Sciatic nerve (tissue), 2 donors: Measurements from ENCODE around the gene SRRM5. TPM values are rescaled to one million over a fixed set of nuclear protein-coding genes. Genes with fewer than 3 reads are reported as not detected.
A peak's percentile ranks its signal among the peaks of the same experiment; 100 is the strongest.

Experiments used
- ATAC-seq: fragments of 200-7000 bp; cut with Tn5 transposase; one replicate; pipeline ENCODE4 v1.9.1; 2020; ENCODE audit warnings: mild to moderate bottlenecking, moderate library complexity
- DNase-seq: peaks from one replicate; pipeline ENCODE4 v3.0.0-alpha.2; 2020; ENCODE audit warnings: low spot score
- intact Hi-C: fragments of 100-400 bp; cut with DNase I; formaldehyde crosslinking; loops from one replicate; pipeline ENCODE4 v1.14.2; 2022
- total RNA-seq: library from RNA; stranded (reverse); fragmentation: NEBNext Ultra II Directional; extraction: Animal tissue kit (Norgen Biotek cat#: 25700); gene quantifications from one replicate; pipeline ENCODE4 v1.2.1, GENCODE V29; 2021
- donor health status: DM: no; HTN: no; CAD: no.
- donor health status: DM: no; HTN: no; CAD: no.

The SRRM5 gene
- total RNA-seq, 1 donor from 2014 or later = 0.58 TPM

DNA sequence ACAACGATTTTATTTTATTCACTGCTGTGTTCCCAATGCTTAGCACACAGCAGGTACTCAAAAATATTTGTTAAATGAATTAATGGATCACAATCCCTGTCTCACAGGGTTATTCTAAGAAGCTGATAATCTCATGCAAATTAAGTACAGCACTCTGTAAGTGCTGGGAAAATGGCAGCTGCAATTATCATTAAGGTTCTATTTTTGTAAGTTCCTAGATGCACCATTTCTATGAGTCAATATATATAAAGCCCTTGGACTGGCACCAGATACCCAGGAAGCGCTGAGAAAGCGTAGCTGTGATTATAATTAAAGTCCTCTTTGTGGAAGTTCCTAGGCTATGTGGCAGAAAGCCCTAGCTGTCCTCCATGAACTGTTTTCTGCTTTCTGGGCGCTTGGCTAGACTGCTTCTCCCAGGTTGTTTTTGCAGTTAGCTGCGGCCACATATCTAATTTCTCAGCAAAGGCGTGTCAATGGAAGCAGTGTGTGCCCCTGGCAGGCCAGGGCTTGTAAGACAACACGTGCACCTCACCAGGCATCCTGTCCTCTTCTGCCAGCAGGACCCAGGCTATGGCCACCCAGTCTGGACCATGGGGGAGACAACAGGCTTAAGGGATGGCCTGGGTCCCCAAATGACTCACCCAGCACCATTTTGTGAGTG is 5.2 kb upstream of the SRRM5 start:
- DNase-seq (no peak), ATAC-seq (no peak)
- intact Hi-C loops = no loop called here

DNA sequence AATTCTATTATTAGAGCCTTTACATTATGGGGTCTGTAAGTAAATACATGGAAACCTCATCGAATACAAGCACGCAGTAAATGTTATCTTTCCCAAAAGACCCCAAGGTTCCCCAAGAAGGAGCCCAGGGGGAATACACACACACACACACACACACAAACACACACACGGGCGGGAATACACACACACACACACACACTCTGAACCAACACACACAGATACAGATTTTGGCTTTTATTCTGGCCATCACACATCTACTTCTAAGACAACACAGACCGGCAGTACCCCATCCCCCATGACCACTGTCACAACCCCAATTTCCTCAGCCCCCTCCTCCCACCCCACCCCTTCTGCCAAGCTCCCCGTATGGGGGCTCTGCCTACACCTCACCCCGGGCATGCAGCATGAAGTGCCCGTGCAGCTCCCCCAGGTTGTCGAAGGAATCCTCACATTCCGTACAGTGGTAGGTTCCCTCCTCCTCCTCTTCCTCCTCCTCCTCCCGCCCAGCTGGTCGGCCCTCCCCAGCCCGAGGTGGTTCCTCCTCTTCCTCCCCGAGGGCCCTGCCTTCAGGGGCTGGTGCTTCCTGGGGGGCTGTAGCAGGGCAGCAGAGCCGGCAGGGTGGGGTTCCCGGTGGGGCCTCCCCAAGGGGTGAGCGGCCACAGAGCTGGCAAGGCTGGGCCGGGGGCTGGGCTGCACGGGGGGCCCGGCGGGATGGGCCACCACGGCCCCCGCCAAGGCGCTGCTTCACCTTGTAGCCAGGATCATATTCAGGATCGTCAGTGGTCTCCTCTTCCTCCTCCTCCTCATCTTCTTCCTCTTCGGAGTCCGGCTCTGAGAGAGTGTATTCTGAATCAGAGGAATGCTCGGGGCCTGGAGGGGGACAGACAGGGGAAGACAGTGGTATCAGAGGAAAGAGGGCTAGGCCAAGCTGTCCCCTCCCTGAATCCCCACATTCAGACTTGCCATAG is 4.4 kb upstream of the SRRM5 start:
- DNase-seq (no peak), ATAC-seq (no peak)
- intact Hi-C loops = no loop called here

DNA sequence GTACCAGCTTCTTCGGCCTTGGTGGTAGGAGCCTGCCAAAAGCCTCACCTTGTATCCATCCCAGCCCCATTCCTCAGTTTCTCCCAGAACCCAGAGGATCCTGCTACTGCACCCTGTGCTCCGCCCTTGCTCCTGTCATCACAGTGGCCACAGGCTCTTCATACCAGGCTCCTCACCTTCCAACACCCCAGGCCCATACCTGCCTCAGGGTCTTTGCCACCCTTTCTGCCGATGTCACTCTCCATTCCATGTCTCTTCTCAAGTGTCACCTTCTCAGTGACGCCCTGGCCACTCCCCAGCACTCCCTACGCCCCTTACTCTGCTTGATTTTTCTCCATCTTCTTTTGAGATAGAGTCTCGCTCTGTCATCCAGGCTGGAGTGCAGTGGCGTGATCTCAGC is 2.0 kb upstream of the SRRM5 start:
- no peak for ATAC-seq
- intact Hi-C loops = no loop called here
- DNase-seq = no peak

DNA sequence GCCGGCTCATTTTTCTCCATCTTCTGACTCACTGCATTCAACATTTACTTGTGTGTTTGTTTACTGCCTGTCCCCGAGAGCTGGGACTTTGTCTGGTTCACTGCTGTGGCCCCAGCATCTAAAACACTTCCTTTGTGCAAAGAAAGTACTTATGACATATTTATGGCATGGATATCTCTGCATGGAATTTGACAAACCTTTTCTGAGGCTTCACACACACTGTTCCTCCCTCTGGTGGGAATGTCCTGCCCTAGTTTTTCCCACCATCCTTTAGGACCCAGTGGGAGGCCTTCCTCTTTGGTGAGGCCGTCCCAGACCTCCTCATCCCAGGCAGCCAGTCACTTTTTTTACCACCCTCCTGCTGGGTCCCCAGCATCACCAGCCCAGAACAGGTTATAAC is 1.4 kb upstream of the SRRM5 start:
- no peak for DNase-seq
- intact Hi-C loops = no loop called here
- ATAC-seq = no peak

DNA sequence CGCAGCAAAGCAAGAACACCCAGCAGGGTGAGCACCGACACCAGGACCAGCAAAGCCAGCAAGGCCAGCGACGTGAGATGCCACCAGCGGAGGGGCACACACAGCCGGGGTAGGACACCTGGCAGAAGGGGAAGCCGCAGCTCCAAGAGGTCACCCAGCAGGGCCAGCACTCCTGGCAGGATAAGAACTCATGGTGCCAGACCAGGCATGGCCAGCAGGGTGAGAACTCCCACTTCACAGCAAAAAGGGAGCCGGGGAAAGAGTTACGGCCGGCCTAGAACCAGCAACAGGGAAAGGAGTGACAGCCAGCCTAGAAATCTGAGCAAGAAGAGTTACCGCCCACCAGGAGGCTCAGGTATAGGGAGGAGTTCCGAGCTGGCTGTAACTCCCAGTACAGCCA is 486 bp downstream of the SRRM5 start:
- no peak for ATAC-seq
- intact Hi-C loops = no loop called here

DNA sequence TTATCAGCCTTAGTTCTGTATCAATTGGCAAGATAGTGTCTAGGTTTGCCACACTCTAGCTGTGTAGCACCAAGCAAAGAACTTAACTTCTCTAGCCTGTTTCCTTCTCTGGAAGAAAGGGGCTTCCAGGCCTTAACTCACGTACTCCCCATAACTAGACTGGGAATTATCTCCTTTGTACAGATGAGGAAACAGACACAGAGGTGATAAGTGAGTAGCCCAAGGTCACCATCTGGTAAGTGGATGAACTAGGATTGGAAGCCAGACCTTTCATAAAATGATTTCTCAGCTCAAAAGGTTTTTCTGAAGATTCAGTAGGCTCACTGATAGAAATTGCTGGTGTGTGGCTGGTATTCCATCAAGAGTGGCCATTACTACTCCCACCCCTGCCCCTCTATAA is 4.4 kb downstream of the SRRM5 start:
- no peak for ATAC-seq
- intact Hi-C loops = no loop called here
- DNase-seq = no peak

More for the DNA sequence above, 486 bp downstream of the SRRM5 start:
- no peak for DNase-seq

DNA sequence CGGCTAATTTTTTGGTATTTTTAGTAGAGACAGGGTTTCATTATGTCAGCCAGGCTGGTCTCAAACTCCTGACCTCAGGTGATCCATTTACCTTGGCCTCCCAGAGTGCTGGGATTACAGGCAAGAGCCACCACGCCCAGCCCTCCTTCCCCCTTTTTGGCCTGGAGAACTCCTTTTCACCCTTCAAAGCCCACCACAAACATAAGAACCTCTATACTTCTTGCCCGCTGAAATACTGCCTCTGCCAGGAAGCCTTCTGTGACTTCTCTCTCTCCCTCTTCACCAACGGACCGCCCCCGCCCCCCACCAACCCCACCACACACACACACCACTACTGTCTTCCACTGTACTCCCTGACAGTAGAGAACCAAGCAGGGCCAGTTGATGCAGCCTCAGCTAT is 5.1 kb downstream of the SRRM5 start:
- DNase-seq (no peak), ATAC-seq (no peak)
- intact Hi-C loops = no loop called here

DNA sequence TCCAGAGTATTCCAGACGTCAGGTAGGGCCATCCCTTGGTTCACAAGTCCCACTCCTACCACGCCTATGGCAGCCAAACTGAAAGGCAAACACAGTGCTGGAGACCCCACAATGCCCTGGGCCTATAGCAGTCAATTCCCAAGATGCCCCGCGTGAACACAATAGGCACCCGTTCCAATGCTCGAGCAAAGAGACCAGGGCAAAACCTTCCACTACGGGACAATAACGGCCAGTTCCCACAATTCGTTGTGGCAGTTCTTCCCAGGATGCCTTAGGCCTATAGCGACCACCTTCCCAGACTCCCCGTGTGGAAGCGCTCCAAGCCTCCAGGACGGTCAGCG is 7.0 kb downstream of the SRRM5 start:
- intact Hi-C loops = no loop called here

DNA sequence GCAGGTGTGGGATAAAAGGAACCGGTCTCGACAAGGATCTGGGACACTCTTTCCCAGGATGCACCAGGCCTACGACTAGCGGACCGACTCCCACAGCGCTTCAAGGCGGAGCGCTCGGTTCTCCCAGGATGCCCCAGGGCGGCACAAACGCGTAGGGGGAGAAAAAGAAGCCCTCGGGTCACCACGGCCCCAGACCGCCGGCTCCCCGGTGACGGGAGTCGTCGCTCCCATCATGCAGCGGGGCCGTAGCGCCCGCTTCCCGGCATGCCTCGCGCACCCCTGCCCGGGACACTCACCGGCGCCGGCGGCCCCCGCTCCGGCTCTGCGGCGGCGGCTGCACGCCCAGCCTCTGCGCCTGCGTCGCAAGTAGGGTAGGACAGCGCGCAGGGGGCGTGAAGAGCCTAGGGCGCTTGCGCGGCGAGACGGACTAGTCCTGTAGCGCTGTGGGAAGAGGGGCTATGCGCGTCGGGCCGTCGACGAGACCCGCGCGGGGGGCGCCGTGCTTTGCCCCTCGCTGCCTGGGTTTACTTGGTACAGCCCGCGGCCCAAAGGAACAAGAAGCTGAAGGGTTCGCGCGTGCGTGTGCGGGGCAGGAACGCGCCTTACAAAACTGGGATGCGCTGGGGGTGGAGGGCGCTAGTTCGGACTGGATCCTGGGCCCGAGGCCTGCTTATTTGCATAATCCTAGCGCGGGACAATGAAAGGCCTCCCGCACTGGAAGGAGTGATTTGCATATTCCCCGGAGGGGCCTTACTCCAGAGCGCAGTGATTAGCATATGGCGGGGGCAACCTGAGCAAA is 7.6 kb downstream of the SRRM5 start, which contains the start of gene ZNF428:
TSS of gene ZNF428 (minus strand) at position 368 of the 799 bp plus-strand sequence. CDS start 5,325 bp downstream, outside the sequence.
- peak; percentile 96 for ATAC-seq
- intact Hi-C loops = no loop called here
- peak; percentile 90 for DNase-seq

More for the DNA sequence above, 7.0 kb downstream of the SRRM5 start:
- ATAC-seq (no peak), DNase-seq (no peak)

DNA sequence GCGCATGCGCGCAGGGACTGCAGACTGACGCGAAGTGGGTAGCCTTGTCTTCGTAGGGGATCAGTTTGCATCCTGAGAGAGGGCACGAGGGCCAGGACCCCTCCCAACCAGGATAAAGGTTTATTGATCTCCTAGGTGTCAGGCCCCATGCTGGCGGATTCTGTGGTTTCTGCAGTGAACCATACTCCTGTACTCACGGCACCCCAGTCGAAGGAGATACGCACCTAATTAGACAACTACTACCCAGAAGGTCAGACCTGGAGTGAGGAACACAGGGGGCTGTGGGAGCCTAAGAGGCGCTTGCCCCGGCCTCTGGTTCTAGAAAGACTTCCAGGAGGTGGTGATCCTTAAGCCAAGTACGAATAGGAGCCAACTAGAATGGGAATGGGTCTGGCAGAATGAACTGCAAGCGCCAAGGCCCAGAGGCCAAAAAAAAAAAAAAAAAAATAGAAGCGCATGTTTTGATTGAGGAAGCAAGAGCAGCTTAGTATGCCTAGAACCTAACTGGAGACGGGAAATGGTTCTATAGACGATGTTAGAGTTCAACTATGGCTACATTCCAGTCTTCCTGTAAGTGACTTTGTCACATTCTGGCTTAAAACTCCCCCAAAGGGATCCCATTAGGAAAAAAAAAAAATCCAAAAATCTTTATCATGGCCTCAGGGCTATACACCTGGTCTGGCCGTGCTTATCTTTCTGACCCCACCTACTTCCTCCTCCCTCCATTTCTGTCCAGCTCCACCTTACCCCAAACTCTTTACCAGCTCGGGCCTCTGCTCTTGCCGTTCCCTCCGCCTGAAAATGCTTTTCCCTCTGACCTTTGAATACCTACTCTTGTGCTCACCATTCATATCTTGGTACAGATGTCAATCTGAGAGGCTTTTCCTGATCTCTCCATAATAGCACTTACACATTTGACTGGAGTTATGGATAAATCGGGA is 8.4 kb downstream of the SRRM5 start:
- DNase-seq = no peak
- intact Hi-C loops = no loop called here
- ATAC-seq = no peak

DNA sequence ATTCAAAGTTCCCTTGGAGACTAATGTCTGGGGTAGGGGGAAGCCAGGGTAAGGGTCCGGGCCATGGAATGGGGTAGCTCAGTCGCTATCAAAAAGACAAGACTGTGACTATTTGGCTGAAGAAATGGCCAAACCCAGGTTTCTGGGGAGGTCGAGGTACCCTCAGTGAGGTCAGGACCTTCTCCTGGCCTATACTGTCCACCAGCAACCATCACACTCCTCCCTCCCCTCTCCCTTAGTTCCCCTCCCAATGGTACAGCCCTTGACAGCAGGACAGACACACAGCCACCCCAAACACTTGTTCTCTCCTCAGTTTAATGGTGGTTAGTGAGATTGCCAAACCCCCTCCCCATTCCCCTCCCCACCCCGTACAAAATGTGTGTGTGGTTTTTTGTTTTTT is 10.2 kb downstream of the SRRM5 start:
- DNase-seq = no peak
- ATAC-seq = no peak
- intact Hi-C loops = no loop called here

DNA sequence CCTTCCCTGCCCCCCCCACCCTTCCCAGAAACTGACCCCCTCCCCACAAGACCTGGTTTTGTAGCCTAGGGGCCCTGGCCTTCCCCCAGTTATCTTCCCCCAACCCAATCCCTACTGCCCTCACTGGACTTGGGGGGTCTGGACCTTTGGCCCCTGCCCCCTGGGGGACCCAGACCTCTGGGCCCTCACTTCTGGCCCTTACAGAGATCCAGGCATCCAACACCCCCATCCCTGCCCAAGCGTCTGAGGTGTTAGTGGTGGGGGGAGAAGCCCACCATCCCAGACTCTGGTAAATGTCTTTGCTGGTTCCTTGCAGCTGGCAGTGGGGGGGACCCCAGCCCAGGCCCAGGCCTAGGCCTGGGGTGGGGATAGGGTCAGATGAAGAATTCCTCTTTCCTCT is 11.1 kb downstream of the SRRM5 start:
- intact Hi-C loops = no loop called here
- DNase-seq (no peak), ATAC-seq (no peak)

DNA sequence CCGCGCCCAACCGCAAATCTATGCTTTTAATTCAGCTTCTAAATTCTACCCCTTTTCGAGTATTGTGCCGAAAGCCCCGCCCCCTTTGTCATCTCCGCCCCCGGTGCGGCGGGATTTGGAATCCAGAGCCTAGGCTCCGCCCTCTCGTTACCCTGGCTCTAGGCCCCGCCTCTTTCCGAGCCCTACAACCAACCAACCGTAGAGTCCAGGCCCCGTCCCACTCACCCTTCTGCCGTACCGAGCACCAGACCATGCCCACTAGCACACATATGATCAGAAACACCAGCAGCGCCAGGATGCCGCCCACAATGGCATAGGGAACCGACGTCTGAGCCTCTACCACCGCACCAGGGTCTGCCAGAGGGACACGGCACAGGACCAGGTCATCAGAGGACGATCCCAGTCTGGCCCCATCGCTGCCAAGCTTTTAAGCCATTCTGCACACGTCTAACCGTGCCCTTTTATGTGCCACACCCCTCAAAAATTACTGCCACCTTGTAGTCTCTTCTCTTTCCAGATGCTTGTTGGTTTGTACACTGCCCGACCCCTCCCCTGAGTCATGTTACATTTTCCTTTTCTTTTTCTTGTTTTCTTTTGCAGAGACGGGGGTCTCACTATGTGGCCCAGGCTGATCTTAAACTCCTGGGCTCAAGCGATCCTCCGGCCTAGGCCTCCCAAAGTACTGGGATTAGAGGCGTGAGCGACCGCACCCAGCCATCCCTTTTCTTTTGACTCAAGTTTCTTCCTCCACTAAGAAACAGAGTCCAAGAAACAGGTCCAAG is 12.2 kb downstream of the SRRM5 start:
- intact Hi-C loops = no loop called here
- DNase-seq = no peak

DNA sequence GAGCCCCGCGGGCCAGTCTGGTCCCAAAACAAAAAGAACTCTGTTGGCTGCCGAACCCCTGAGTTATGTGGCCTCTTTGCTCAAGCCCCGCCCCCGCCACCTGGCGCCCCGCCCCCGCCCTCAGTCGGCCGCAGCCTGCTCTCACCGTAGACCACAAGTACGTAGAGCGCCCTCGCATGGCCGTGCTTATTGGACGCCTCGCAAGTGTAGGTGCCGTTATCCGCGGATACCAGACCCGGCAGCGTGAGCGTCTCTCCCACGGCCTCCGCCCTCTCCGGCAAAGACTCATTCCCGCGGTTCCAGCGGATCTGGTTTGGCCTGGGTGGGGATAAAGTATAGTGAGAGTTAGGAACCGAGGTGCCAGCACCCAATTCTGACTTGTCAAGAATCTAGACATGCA is 13.0 kb downstream of the SRRM5 start:
- DNase-seq = no peak
- no peak for ATAC-seq
- intact Hi-C loops = no loop called here

More for the DNA sequence above, 12.2 kb downstream of the SRRM5 start:
- no peak for ATAC-seq

DNA sequence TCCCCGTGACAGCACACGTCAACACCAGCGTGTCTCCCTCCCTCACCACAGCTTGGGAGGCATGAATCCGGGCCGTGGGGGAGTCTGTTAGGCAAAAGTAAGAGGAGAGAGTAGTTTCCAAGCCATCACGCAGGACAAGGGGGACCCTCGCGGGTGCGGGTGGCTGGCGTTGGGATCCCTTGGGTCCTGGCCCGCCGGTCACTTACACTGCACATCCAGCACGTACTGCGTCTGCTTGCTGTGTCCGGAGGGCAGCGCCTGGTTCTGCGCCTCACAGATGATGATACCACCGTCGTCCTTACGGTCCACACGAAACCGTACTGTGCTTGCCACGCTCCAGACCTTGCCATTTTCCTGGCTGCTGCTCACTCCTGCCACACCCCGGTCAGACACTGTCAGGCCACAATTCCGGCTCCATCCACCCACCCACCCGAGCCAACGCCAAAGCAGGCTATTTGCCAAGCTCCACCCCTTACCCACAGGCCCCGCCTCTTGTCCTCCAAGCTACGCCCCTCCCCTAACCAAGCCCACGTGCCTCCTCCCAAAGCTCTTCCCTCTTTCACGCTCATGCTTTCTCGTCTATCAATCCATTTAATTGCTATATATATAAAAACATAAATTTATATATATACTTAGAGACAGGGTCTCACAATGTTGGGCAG is 14.2 kb downstream of the SRRM5 start:
- intact Hi-C loops = no loop called here
- peak; percentile 59 for ATAC-seq
- peak; percentile 74 for DNase-seq

DNA sequence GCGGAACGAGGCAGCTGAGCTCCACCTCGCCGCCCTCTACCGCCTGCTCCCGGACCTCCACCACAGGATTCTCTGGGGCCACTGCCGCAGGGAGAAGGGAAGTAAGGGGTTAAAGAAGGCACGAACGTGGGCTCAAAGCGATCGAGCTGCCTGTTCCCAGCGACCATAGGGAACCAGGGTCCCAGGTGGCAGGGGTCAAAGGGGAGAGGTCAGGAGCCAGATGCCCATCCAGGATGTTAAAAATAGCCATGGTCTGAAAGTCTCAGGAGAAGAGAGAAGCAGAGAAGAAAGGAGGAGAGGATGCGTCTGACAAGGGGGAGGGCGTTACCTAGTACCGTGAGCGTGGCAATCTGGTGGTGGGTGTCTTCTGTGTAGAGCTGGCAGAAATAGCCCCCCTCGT is 14.9 kb downstream of the SRRM5 start:
- intact Hi-C loops = no loop called here
- ATAC-seq (no peak), DNase-seq (no peak)

DNA sequence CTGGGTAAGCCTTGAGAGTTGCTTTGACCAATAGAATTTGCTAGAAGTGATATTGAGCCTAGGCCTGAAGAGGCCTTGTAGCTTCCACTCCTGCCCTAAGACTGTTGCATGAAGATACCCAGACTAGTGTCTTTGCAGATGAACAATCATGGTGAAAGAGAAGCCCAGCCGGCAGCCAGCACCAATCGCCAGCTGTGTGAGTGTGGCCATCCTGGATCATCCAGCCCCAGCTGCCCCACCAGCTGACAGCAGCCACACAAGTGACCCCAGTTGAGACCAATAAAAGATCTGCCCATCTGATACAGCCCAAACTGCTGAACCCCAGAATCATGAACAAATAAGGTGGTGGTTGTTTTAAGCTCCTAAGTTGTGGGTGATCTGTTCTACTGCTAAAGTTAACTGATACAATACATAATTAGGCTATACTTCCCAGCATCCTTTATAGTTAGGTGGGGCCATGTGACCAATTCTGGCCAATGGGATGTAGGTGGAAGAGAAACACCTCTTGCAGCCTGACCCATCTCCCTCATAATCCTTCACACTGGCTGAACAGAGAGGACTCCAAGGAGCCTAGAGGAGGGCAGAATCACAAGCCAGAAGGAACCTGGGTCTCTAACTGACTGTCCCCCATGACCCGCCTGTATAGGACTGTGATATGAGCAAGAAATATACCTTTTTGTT is 16.9 kb downstream of the SRRM5 start:
- DNase-seq = no peak
- ATAC-seq = no peak
- intact Hi-C loops = no loop called here
